ENCODE data around the gene EML4.

DNA sequence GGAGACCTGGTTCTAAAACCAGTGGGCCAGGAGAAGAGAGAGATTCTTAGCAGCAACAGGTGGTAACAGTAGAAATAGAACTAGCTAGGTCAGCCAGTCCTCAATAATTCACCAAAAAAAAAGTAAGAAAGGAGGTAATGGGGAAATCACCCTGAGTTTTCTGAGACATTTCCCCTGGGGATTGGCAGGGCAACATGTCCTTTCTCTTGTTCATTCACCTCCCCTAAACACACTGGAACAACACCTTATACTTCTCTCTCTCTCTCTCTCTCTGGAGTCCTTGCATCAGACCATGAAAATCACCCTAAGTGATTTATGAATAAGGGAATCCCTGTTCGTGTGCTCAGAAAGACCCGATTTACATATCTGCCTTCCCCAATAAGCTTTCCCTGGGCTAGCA lies 127.1 kb downstream of the EML4 start:
- TF ChIP-seq, protein P1, sequence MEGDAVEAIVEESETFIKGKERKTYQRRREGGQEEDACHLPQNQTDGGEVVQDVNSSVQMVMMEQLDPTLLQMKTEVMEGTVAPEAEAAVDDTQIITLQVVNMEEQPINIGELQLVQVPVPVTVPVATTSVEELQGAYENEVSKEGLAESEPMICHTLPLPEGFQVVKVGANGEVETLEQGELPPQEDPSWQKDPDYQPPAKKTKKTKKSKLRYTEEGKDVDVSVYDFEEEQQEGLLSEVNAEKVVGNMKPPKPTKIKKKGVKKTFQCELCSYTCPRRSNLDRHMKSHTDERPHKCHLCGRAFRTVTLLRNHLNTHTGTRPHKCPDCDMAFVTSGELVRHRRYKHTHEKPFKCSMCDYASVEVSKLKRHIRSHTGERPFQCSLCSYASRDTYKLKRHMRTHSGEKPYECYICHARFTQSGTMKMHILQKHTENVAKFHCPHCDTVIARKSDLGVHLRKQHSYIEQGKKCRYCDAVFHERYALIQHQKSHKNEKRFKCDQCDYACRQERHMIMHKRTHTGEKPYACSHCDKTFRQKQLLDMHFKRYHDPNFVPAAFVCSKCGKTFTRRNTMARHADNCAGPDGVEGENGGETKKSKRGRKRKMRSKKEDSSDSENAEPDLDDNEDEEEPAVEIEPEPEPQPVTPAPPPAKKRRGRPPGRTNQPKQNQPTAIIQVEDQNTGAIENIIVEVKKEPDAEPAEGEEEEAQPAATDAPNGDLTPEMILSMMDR (conservative IDR thresholded peaks at IDR 0.05; ENCODE audit: low read length), result no peak
- TF ChIP-seq EZH2phosphoT487 (IDR thresholded peaks at IDR 0.05; ENCODE audit: borderline replicate concordance), result no peak
